ENCODE results near the gene CSTF3. TPM values are rescaled to one million over a fixed set of nuclear protein-coding genes. Genes with fewer than 3 reads are reported as not detected.

Gene CSTF3
- total and polyA plus RNA-seq, 9 of the 15 experiments (the other 6 are each of a cell fraction or from before 2014, with no cell fraction given): 37.0 to 111 (median 61.0) TPM

DNA sequence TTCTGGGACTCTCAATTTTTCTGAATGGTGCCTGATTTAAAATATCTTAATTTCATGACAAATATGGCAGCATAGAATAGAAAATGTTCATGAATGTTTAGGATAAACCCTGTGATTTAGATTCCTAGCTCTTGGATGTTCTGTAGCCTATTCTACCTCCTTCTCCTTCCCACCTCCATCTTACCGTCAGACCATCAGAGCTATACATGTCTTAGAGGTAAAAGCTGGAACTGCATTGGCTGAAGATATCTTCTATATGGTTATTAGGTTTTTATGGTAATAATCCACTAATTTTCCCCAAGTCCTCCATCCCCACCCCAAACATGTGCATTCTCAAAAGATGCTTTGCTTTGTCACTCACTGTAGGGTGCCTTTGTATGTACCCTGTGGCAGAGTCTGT, 46.9 kb upstream of the CSTF3 start:
- Histone ChIP-seq H3K36me3 (ENCODE audit: control insufficient read depth, insufficient read depth, low read length) (no peaks in the 10 kb centered on the region), H2AFZ (ENCODE audit: low read depth, low read length) (peak overlapping the region; percentile 95), H3K4me3 (no peak overlapping the region), H3K79me2 (ENCODE audit: control insufficient read depth, insufficient read depth, low read length) (no peaks in the 10 kb centered on the region), H3K9me3 (replicated peaks; ENCODE audit: control insufficient read depth, insufficient read depth, low read depth, low read length) (no peaks in the 10 kb centered on the region), H3K27ac (ENCODE audit: extremely low read depth, low read depth, low read length) (no peak overlapping the region), H3K9me1 (ENCODE audit: control insufficient read depth, insufficient read depth, low read length) (no peaks in the 10 kb centered on the region), H3K4me2 (ENCODE audit: insufficient read depth, low read length) (no peak overlapping the region), H4K20me1 (replicated peaks; ENCODE audit: control insufficient read depth, insufficient read depth, low read length) (no peaks in the 10 kb centered on the region), H3K27me3 (ENCODE audit: control insufficient read depth in 2 of 2, insufficient read depth in 2 of 2, low read length in 2 of 2) (no peaks in the 10 kb centered on the region), H3K4me1 (replicated peaks in 1 of 2; ENCODE audit: control insufficient read depth in 2 of 2, insufficient read depth in 2 of 2, low read length in 2 of 2) (peaks cover 6 to 9% of the 10 kb centered on the region in 2 experiments; a peak in 4 of 5 replicates), H3K9ac (ENCODE audit: insufficient read depth in 1 of 2, low read depth in 2 of 2, low read length in 2 of 2) (no peak overlapping the region)
- ATAC-seq (peak; percentile 74), DNase-seq (ENCODE audit: extremely low read depth in 1 of 4, low spot score in 3 of 4) (peak in 2 of 4 experiments; percentile 5 to 15), FAIRE-seq (peak; percentile 61)
- TF ChIP-seq SMC3 (conservative IDR thresholded peaks at IDR 0.05; ENCODE audit: insufficient read depth, low read depth, low read length) (no peak), ELF4 (CRISPR knock-in tag; IDR thresholded peaks at IDR 0.05) (no peak), ZNF354B (CRISPR knock-in tag; IDR thresholded peaks at IDR 0.05) (no peak), ZNF561 (CRISPR knock-in tag; conservative IDR thresholded peaks at IDR 0.05) (no peak), ZNF696 (CRISPR knock-in tag; conservative IDR thresholded peaks at IDR 0.05) (no peak)
- TF ChIP-seq, protein P1, sequence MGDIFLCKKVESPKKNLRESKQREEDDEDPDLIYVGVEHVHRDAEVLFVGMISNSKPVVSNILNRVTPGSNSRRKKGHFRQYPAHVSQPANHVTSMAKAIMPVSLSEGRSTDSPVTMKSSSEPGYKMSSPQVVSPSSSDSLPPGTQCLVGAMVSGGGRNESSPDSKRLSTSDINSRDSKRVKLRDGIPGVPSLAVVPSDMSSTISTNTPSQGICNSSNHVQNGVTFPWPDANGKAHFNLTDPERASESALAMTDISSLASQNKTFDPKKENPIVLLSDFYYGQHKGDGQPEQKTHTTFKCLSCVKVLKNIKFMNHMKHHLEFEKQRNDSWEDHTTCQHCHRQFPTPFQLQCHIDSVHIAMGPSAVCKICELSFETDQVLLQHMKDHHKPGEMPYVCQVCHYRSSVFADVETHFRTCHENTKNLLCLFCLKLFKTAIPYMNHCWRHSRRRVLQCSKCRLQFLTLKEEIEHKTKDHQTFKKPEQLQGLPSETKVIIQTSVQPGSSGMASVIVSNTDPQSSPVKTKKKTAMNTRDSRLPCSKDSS (IDR thresholded peaks at IDR 0.05; ENCODE audit: low read depth, partially characterized antibody): no peak
- TF ChIP-seq, protein P2, sequence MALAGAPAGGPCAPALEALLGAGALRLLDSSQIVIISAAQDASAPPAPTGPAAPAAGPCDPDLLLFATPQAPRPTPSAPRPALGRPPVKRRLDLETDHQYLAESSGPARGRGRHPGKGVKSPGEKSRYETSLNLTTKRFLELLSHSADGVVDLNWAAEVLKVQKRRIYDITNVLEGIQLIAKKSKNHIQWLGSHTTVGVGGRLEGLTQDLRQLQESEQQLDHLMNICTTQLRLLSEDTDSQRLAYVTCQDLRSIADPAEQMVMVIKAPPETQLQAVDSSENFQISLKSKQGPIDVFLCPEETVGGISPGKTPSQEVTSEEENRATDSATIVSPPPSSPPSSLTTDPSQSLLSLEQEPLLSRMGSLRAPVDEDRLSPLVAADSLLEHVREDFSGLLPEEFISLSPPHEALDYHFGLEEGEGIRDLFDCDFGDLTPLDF (CRISPR knock-in tag; IDR thresholded peaks at IDR 0.05): no peak
- intact Hi-C loops (cut with micrococcal nuclease) (no loop called here), in situ Hi-C loops (cut with MboI) (no loop called here)
- BruUV-seq (replicated peaks): no TSS peak
- WGBS (ENCODE audit: insufficient coverage, low coverage, missing lambda C conversion rate): 38% methylated on average over 1 of the region's 1 CpG
- POLR2A ChIA-PET: interaction anchor here (0.8 kb wide), 1 partner anchor 12 kb away, joined by 3 read pairs; no protein-coding TSS in a partner anchor
- CTCF ChIA-PET (ENCODE audit: low intra/inter-chr PET ratio): interaction anchor here (0.6 kb wide), 1 partner anchor 138 kb away, joined by 3 read pairs; no protein-coding TSS in a partner anchor
